HepG2 (cell line): ENCODE results near the gene DOLK. TPM values are rescaled to one million over a fixed set of nuclear protein-coding genes. Genes with fewer than 3 reads are reported as not detected.

Experiments
- BCL3 ChIP-seq: sonication (generic); formaldehyde crosslinking; IDR thresholded peaks from 2 replicates; pipeline ENCODE4 v1.5.1; 2020; ENCODE audit warnings: mild to moderate bottlenecking, missing genetic modification reagents, moderate library complexity
- CHCHD3 ChIP-seq: sonication (generic); formaldehyde crosslinking; IDR thresholded peaks from 2 replicates; pipeline ENCODE4 v1.8.0; 2022; ENCODE audit warnings: mild to moderate bottlenecking, missing genetic modification reagents, moderate library complexity
- KDM5A ChIP-seq: fragments of 200-600 bp; sonication (generic); IDR thresholded peaks from 2 replicates; pipeline ENCODE4 v1.7.0; 2018; ENCODE audit warnings: antibody characterized with exemption, mild to moderate bottlenecking, low read length, borderline replicate concordance
- MTERF4 ChIP-seq: sonication (generic); formaldehyde crosslinking; IDR thresholded peaks from 2 replicates; pipeline ENCODE4 v1.8.0; 2023; ENCODE audit warnings: mild to moderate bottlenecking, missing genetic modification reagents
- NR2F6 ChIP-seq, 2 experiments: IDR thresholded peaks; 2 replicates each; pipeline ENCODE4 v1.6.1; 2016; ENCODE audit warnings: antibody characterized with exemption in 1 of 2, mild to moderate bottlenecking in 1 of 2
- PHB2 ChIP-seq: fragments of 450-650 bp; IDR thresholded peaks from 2 replicates; pipeline ENCODE4 v1.6.1; 2018; ENCODE audit not compliant: partially characterized antibody
- PRDM4 ChIP-seq: sonication (generic); formaldehyde crosslinking; IDR thresholded peaks from 2 replicates; pipeline ENCODE4 v1.9.0; 2021; ENCODE audit warnings: missing genetic modification reagents, borderline replicate concordance
- REST ChIP-seq, 2 experiments: IDR thresholded peaks; 2 replicates each; pipeline ENCODE4 v1.6.1; 2011 to 2012; ENCODE audit warnings: low read length in 2 of 2, borderline replicate concordance in 1 of 2, low read depth in 1 of 2, mild to moderate bottlenecking in 1 of 2, moderate library complexity in 1 of 2
- THRA ChIP-seq: sonication (generic); formaldehyde crosslinking; IDR thresholded peaks from 2 replicates; pipeline ENCODE4 v1.4.0; 2020; ENCODE audit warnings: missing genetic modification reagents, borderline replicate concordance
- ZFP37 ChIP-seq: sonication (generic); formaldehyde crosslinking; IDR thresholded peaks from 2 replicates; pipeline ENCODE4 v1.4.0; 2020; ENCODE audit warnings: missing genetic modification reagents, borderline replicate concordance
- ZFP82 ChIP-seq: sonication (generic); formaldehyde crosslinking; IDR thresholded peaks from 2 replicates; pipeline ENCODE4 v1.5.1; 2020; ENCODE audit warnings: mild to moderate bottlenecking, missing genetic modification reagents, borderline replicate concordance
- ZKSCAN8 ChIP-seq: IDR thresholded peaks from 2 replicates; pipeline ENCODE4 v1.6.1; 2016; ENCODE audit warnings: borderline replicate concordance, missing genetic modification reagents, missing compliant biosample characterization
- ZNF484 ChIP-seq: sonication (generic); formaldehyde crosslinking; IDR thresholded peaks from 2 replicates; pipeline ENCODE4 v1.5.1; 2020; ENCODE audit warnings: mild to moderate bottlenecking, low read depth, missing genetic modification reagents, borderline replicate concordance
- ZNF788 ChIP-seq: sonication (generic); formaldehyde crosslinking; IDR thresholded peaks from 2 replicates; pipeline ENCODE4 v1.5.0; 2020; ENCODE audit warnings: mild to moderate bottlenecking, missing genetic modification reagents, borderline replicate concordance
- polyA plus RNA-seq, 8 experiments: library from polyadenylated mRNA; depleted of rRNA in 3 of 8; stranded (reverse) in 7 of 8; unstranded in 1 of 8; fragments of >200 nt; fragmentation: Illumina TruSeq in 4 of 8; extraction: Trizol in 4 of 8; gene quantifications; 2 replicates each; pipeline versions ENCODE4 v1.2.1 to v1.2.3, GENCODE V29; 2011 to 2016; ENCODE audit warnings: low read depth in 4 of 8, missing spikeins in 1 of 8, mixed read lengths in 1 of 8; ENCODE audit not compliant: insufficient read depth in 1 of 8
- total RNA-seq, 5 experiments: library from RNA; depleted of rRNA; stranded (reverse); fragments of >200 nt; fragmentation: Illumina TruSeq; extraction: Trizol; gene quantifications; 2 replicates each; pipeline ENCODE4 v1.2.3, GENCODE V29; 2016; ENCODE audit warnings: low read depth in 1 of 5

Gene DOLK
- total and polyA plus RNA-seq, 2 of the 13 experiments (the other 11 are each of a cell fraction or from before 2014, with no cell fraction given): 15.4 to 18.7 TPM

GRCh38 chr9:128927731-128928411 is 19.5 kb downstream of the DOLK start (continued):
- TF ChIP-seq PRDM4 (CRISPR knock-in tag) (no peak), PHB2 (no peak), ZKSCAN8 (CRISPR knock-in tag) (no peak), KDM5A (no peak), ZNF788 (CRISPR knock-in tag) (peak; percentile 63; the same call in 1 of the 2 replicates), ZNF484 (CRISPR knock-in tag) (no peak), ZFP82 (no peak), REST (IDR thresholded peaks at IDR 0.05; ENCODE audit: borderline replicate concordance in 1 of 2, low read depth in 1 of 2, low read length in 2 of 2) (no peak), MTERF4 (CRISPR knock-in tag) (0 out of 2 replicates have a peak, but pooled peaks have one; percentile 47), CHCHD3 (CRISPR knock-in tag) (no peak), THRA (0 out of 2 replicates have a peak, but pooled peaks have one; percentile 42), NR2F6 (IDR thresholded peaks at IDR 0.05) (no peak), NR2F6 (CRISPR knock-in tag; IDR thresholded peaks at IDR 0.05) (peak; percentile 12; the same call in 1 of the 2 replicates), ZFP37 (CRISPR knock-in tag) (no peak), BCL3 (no peak)
